ENCODE measurements around the gene GULP1.

- TF ChIP-seq CTCF (IDR thresholded peaks at IDR 0.05) = no peak
- no peak for TF ChIP-seq POLR2A (IDR thresholded peaks at IDR 0.05)
These were observed 89.9 kb downstream of the GULP1 start for GRCh38 chr2:188381614-188382013.
